HG03439 (cell line): ENCODE data around the gene RAMAC.
A peak's percentile ranks its signal among the peaks of the same experiment; 100 is the strongest.
"Not testable (repeated sequence)": the region's sequence is repeated elsewhere in the genome, so short reads cannot be mapped to it uniquely, and the experiment has no call there.

ENCODE experiments used
- ATAC-seq: cut with Tn5 transposase; IDR thresholded peaks from one replicate; pipeline ENCODE4 v1.9.1; 2021; ENCODE audit warnings: mild to moderate bottlenecking, moderate library complexity; ENCODE audit not compliant: unreplicated experiment

The RAMAC gene

GRCh38 chr15:82966671-82967071, 19.3 kb upstream of the RAMAC start:
- ATAC-seq = no peak

- no peak for ATAC-seq
These were observed 17.9 kb upstream of the RAMAC start for GRCh38 chr15:82968066-82968465.

GRCh38 chr15:82969353-82969752, 16.7 kb upstream of the RAMAC start:
- ATAC-seq = no peak

GRCh38 chr15:82970078-82970686, 15.8 kb upstream of the RAMAC start:
- ATAC-seq = no peak

- ATAC-seq = no peak
These were observed 15.3 kb upstream of the RAMAC start for GRCh38 chr15:82970696-82971095.

GRCh38 chr15:82971218-82971984, 14.6 kb upstream of the RAMAC start:
- no peak for ATAC-seq

- no peak for ATAC-seq
These were observed 13.0 kb upstream of the RAMAC start for GRCh38 chr15:82972990-82973389.

GRCh38 chr15:82977076-82977475, 8.9 kb upstream of the RAMAC start:
- ATAC-seq = no peak

- ATAC-seq = no peak
These were observed 7.6 kb upstream of the RAMAC start for GRCh38 chr15:82978438-82978837.

GRCh38 chr15:82979726-82980125, 6.3 kb upstream of the RAMAC start:
- no peak for ATAC-seq

GRCh38 chr15:82980981-82981380, 5.0 kb upstream of the RAMAC start:
- ATAC-seq = no peak

- peak; percentile 28 for ATAC-seq
These were observed 401 bp downstream of the RAMAC start for GRCh38 chr15:82986442-82986780.

- ATAC-seq = no peak
These were observed 6.5 kb downstream of the RAMAC start for GRCh38 chr15:82992436-82992998.

- no peak for ATAC-seq
These were observed 7.1 kb downstream of the RAMAC start for GRCh38 chr15:82993144-82993543.

- no peak for ATAC-seq
These were observed 9.1 kb downstream of the RAMAC start for GRCh38 chr15:82995076-82995475.

GRCh38 chr15:82995938-82996337, 9.9 kb downstream of the RAMAC start:
- no peak for ATAC-seq

- no peak for ATAC-seq
These were observed 13.4 kb downstream of the RAMAC start for GRCh38 chr15:82999426-82999825.

GRCh38 chr15:82999905-83000671, 14.1 kb downstream of the RAMAC start:
- ATAC-seq = no peak

GRCh38 chr15:83000672-83001031, 14.6 kb downstream of the RAMAC start:
- ATAC-seq = not testable (repeated sequence)

GRCh38 chr15:83010709-83011270, 24.8 kb downstream of the RAMAC start:
- peak; percentile 68 for ATAC-seq
